ENCODE measurements around the gene STX8. TPM values are rescaled to one million over a fixed set of nuclear protein-coding genes. Genes with fewer than 3 reads are reported as not detected.
A peak's percentile ranks its signal among the peaks of the same experiment; 100 is the strongest.
"Not testable (repeated sequence)": the region's sequence is repeated elsewhere in the genome, so short reads cannot be mapped to it uniquely, and the experiment has no call there.

The STX8 gene
- total and polyA plus RNA-seq, 8 donors, result 51.9 to 63.4 (median 56.5) TPM

GRCh38 chr17:9568004-9568403 is 7.6 kb downstream of the STX8 start:
- Histone ChIP-seq H3K27ac (no peak overlapping the region), H3K9me3 (no peaks in the 10 kb centered on the region), H3K36me3 (peaks cover 0 to 33% of the 10 kb centered on the region in 2 donors), H3K27me3 (no peaks in the 10 kb centered on the region), H3K4me1 (peaks cover 0 to 5% of the 10 kb centered on the region in 2 donors), H3K4me3 (no peak overlapping the region)
- DNase-seq (no peak), ATAC-seq (no peak)
- no peak for TF ChIP-seq CTCF (IDR thresholded peaks at IDR 0.05)
- intact Hi-C loops (cut with DNase I), result no loop called here

GRCh38 chr17:9566739-9567138 is 8.9 kb downstream of the STX8 start:
- ATAC-seq; H3K9me3 ChIP-seq; H3K27me3 ChIP-seq; H3K4me1 ChIP-seq; H3K27ac ChIP-seq; H3K4me3 ChIP-seq; intact Hi-C loops (cut with DNase I); DNase-seq: not testable (repeated sequence)
- H3K36me3 ChIP-seq, result peaks cover 0 to 33% of the 10 kb centered on the region in 2 donors

- ATAC-seq, result no peak
- no peaks in the 10 kb centered on the region for H3K27me3 ChIP-seq
- no peak overlapping the region for H3K4me3 ChIP-seq
- peak in 2 of 4 donors; percentile 10 to 15 for DNase-seq
- intact Hi-C loops (cut with DNase I), result no loop called here
- H3K4me1 ChIP-seq, result peaks cover 0 to 5% of the 10 kb centered on the region in 2 donors
- H3K36me3 ChIP-seq, result peaks cover 0 to 33% of the 10 kb centered on the region in 2 donors
- no peaks in the 10 kb centered on the region for H3K9me3 ChIP-seq
- no peak for TF ChIP-seq CTCF (IDR thresholded peaks at IDR 0.05)
- no peak overlapping the region for H3K27ac ChIP-seq
These were observed 9.6 kb downstream of the STX8 start for GRCh38 chr17:9566067-9566466.

- no peak for TF ChIP-seq CTCF (IDR thresholded peaks at IDR 0.05)
- no peak for ATAC-seq
- intact Hi-C loops (cut with DNase I), result no loop called here
These were observed 11.5 kb downstream of the STX8 start for GRCh38 chr17:9564104-9564503.

GRCh38 chr17:9557857-9558256 is 17.8 kb downstream of the STX8 start:
- Histone ChIP-seq H3K4me1 (no peaks in the 10 kb centered on the region), H3K27ac (no peak overlapping the region), H3K9me3 (no peaks in the 10 kb centered on the region), H3K36me3 (peaks cover 0 to 22% of the 10 kb centered on the region in 2 donors), H3K27me3 (no peaks in the 10 kb centered on the region), H3K4me3 (no peak overlapping the region)
- ATAC-seq (no peak), DNase-seq (no peak)
- intact Hi-C loops (cut with DNase I), result no loop called here
- no peak for TF ChIP-seq CTCF (IDR thresholded peaks at IDR 0.05)

More at GRCh38 chr17:9564104-9564503, 11.5 kb downstream of the STX8 start:
- peaks cover 0 to 5% of the 10 kb centered on the region in 2 donors for H3K4me1 ChIP-seq
- no peak overlapping the region for H3K27ac ChIP-seq
- peaks cover 0 to 29% of the 10 kb centered on the region in 2 donors for H3K36me3 ChIP-seq
- H3K9me3 ChIP-seq, result no peaks in the 10 kb centered on the region
- H3K27me3 ChIP-seq, result no peaks in the 10 kb centered on the region
- no peak for DNase-seq
- H3K4me3 ChIP-seq, result no peak overlapping the region

GRCh38 chr17:9557161-9557755 is 18.4 kb downstream of the STX8 start:
- intact Hi-C loops (cut with DNase I), result no loop called here
- Histone ChIP-seq H3K36me3 (peaks cover 0 to 24% of the 10 kb centered on the region in 2 donors), H3K9me3 (no peaks in the 10 kb centered on the region), H3K27ac (no peak overlapping the region), H3K4me3 (no peak overlapping the region), H3K4me1 (no peaks in the 10 kb centered on the region), H3K27me3 (no peaks in the 10 kb centered on the region)
- ATAC-seq, result no peak
- no peak for TF ChIP-seq CTCF (IDR thresholded peaks at IDR 0.05)
- no peak for DNase-seq

- peaks cover 0 to 27% of the 10 kb centered on the region in 2 donors for H3K36me3 ChIP-seq
- H3K9me3 ChIP-seq; H3K4me1 ChIP-seq; intact Hi-C loops (cut with DNase I); H3K27ac ChIP-seq; H3K4me3 ChIP-seq; H3K27me3 ChIP-seq; DNase-seq: not testable (repeated sequence)
- peak; percentile 18 for ATAC-seq
These were observed 20.9 kb downstream of the STX8 start for GRCh38 chr17:9554715-9555114.

Data from left lung (tissue), 10 donors.